ENCODE results near the gene CLEC6A. TPM values are rescaled to one million over a fixed set of nuclear protein-coding genes. Genes with fewer than 3 reads are reported as not detected.
"Not testable (repeated sequence)": the region's sequence is repeated elsewhere in the genome, so short reads cannot be mapped to it uniquely, and the experiment has no call there.

The CLEC6A gene
- not detected in 2 replicates for total RNA-seq (2021)
- percentile 6 among the genes with signal in this experiment for Bru-seq, nascent RNA
- percentile 14 among the genes with signal in this experiment for BruChase-seq, experiment 1, labeled RNA remaining after a 2-hour chase
- percentile 4 among the genes with signal in this experiment for BruChase-seq, experiment 2, labeled RNA remaining after a 6-hour chase
- long read RNA-seq, result 0 reads

GRCh38 chr12:8455727-8456360 lies at the start of gene CLEC6A:
Gene CLEC6A, plus strand, starts transcription at chr12:8455962. Its CDS starts 150 bp downstream, at chr12:8456112.
- CTCF ChIA-PET, result interaction anchor here (0.6 to 0.7 kb wide), 2 partner anchors 565 to 802 kb away, joined by 3 to 4 read pairs; no protein-coding TSS in a partner anchor
- no peaks in the 10 kb centered on the region for H3K9me3 ChIP-seq (ENCODE audit: insufficient read depth, low read depth)
- H4K20me1 ChIP-seq (ENCODE audit: insufficient read depth), result no peaks in the 10 kb centered on the region
- H3K79me2 ChIP-seq (ENCODE audit: low read depth), result no peaks in the 10 kb centered on the region
- H3K27ac ChIP-seq, result no peak within 1 kb of the TSS
- H3K4me2 ChIP-seq, result no peak within 1 kb of the TSS
- H3K4me1 ChIP-seq (replicated peaks; ENCODE audit: insufficient read depth), result no peaks in the 10 kb centered on the region
- H3K36me3 ChIP-seq (ENCODE audit: low read depth), result no peaks in the 10 kb centered on the region
- H3K27me3 ChIP-seq (ENCODE audit: insufficient read depth, low read depth), result peaks cover 14% of the 10 kb centered on the region
- no peak for DNase-seq
- H3K9me2 ChIP-seq (ENCODE audit: insufficient read depth), result no peaks in the 10 kb centered on the region
- no peak for TF ChIP-seq EZH2 (IDR thresholded peaks at IDR 0.05; ENCODE audit: low read depth)
- intact Hi-C loops (cut with micrococcal nuclease; ENCODE audit: unreplicated experiment), result no loop called here
- H3F3A ChIP-seq (ENCODE audit: insufficient read depth, low read depth), result no peaks in the 10 kb centered on the region
- H2AFZ ChIP-seq, result no peak within 1 kb of the TSS; the same call in 1 of the 2 replicates
- H3K4me3 ChIP-seq, result no peak within 1 kb of the TSS
- no TSS peak for BruUV-seq (replicated peaks)
- POLR2A ChIA-PET (ENCODE audit: unreplicated experiment), result no interaction called here

DNA sequence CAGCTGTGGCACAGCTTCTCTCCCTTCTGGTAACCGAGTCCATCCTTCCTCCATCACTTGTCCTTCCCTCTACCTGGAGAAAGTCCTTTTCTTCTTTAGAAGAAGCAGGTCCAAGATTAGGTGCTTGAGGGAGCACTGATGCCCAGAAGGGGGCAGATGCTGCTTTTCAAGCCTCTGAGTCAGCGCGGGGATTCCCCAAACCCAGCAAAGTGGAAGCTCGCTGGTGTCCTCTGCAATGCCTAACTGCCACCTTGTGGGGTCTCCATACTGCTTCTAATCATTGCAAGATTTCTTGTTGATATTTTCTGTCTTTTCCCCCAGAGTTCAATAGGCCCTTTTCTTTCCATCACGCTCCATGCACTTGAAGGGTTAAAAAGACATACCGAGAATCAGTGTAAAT lies 36.2 kb upstream of the CLEC6A start:
- H4K20me1 ChIP-seq (ENCODE audit: insufficient read depth); H3K4me3 ChIP-seq; H3K9me2 ChIP-seq (ENCODE audit: insufficient read depth); BruUV-seq (replicated peaks); POLR2A ChIA-PET (ENCODE audit: unreplicated experiment); H3K4me2 ChIP-seq; H2AFZ ChIP-seq; DNase-seq; H3K27me3 ChIP-seq (ENCODE audit: insufficient read depth, low read depth); H3K9me3 ChIP-seq (ENCODE audit: insufficient read depth, low read depth); H3K27ac ChIP-seq; H3K36me3 ChIP-seq (ENCODE audit: low read depth); H3K4me1 ChIP-seq (replicated peaks; ENCODE audit: insufficient read depth); intact Hi-C loops (cut with micrococcal nuclease; ENCODE audit: unreplicated experiment); H3F3A ChIP-seq (ENCODE audit: insufficient read depth, low read depth); CTCF ChIA-PET; H3K79me2 ChIP-seq (ENCODE audit: low read depth): not testable (repeated sequence)

DNA sequence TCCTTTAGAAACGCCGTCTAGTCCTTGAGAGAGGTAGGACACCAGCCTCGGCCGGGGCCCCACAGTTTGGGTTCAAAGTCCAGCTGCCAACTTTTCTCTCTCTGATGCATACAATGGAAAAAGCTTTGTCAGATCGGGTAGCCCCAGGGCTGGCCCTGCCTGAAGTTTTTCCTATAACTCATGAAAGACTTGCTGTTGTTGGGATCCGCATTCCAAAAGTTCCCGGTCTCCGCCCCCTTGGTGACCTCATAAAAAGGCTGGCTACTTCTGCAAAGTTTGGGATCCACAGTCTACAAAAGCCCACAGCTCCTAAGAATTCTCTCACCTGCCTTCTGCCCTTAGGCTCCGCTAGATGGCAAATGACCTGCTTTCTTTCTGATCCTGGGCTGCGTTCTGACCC lies 35.3 kb upstream of the CLEC6A start:
- DNase-seq, result no peak
- Histone ChIP-seq H3K9me3 (ENCODE audit: insufficient read depth, low read depth) (no peaks in the 10 kb centered on the region), H3K79me2 (ENCODE audit: low read depth) (no peaks in the 10 kb centered on the region), H3K27me3 (ENCODE audit: insufficient read depth, low read depth) (no peaks in the 10 kb centered on the region), H4K20me1 (ENCODE audit: insufficient read depth) (no peaks in the 10 kb centered on the region), H2AFZ (no peak overlapping the region), H3K9me2 (ENCODE audit: insufficient read depth) (no peaks in the 10 kb centered on the region), H3K4me2 (no peak overlapping the region), H3K4me1 (replicated peaks; ENCODE audit: insufficient read depth) (no peaks in the 10 kb centered on the region), H3K36me3 (ENCODE audit: low read depth) (no peaks in the 10 kb centered on the region), H3F3A (ENCODE audit: insufficient read depth, low read depth) (no peaks in the 10 kb centered on the region), H3K27ac (no peak overlapping the region), H3K4me3 (no peak overlapping the region)
- BruUV-seq (replicated peaks), result no TSS peak
- intact Hi-C loops (cut with micrococcal nuclease; ENCODE audit: unreplicated experiment), result no loop called here
- TF ChIP-seq, protein P1, sequence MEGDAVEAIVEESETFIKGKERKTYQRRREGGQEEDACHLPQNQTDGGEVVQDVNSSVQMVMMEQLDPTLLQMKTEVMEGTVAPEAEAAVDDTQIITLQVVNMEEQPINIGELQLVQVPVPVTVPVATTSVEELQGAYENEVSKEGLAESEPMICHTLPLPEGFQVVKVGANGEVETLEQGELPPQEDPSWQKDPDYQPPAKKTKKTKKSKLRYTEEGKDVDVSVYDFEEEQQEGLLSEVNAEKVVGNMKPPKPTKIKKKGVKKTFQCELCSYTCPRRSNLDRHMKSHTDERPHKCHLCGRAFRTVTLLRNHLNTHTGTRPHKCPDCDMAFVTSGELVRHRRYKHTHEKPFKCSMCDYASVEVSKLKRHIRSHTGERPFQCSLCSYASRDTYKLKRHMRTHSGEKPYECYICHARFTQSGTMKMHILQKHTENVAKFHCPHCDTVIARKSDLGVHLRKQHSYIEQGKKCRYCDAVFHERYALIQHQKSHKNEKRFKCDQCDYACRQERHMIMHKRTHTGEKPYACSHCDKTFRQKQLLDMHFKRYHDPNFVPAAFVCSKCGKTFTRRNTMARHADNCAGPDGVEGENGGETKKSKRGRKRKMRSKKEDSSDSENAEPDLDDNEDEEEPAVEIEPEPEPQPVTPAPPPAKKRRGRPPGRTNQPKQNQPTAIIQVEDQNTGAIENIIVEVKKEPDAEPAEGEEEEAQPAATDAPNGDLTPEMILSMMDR (conservative IDR thresholded peaks at IDR 0.05), result no peak
- TF ChIP-seq EZH2 (IDR thresholded peaks at IDR 0.05; ENCODE audit: low read depth), result no peak
- CTCF ChIA-PET, result no interaction called here
- POLR2A ChIA-PET (ENCODE audit: unreplicated experiment), result no interaction called here

DNA sequence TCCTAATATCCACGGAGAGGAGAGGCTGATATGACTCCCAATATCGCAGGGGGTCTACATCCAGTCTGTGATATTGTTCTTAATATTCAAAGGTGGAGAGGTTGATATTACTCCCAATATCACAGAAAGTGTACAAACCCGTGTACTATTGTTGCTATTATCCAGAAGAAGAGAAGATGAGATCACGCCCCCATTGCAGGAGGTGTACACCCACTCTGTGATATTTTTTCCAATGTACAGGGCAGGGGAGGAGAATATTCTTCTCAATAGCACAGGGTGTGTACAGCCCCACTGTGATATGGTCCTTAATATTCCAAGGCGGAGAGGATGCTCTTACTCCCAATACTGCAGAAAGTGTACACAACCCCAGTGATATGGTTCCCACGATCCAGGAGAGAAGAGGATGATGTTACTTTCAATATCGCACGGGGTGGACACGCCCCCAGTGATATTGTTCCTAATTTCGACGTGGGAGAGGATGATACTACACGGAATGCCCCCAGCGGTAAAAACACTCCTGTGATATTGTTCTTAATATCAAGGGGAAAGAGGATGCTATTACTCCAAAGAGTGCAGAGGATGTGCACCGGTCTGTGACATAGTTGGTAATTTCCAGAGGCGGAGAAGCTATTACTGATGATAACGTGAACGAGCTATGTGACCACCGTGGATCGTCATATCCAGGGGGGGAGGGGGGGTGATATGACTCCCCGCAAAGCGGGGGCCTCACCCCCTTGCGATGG lies 11.1 kb upstream of the CLEC6A start:
- BruUV-seq (replicated peaks); POLR2A ChIA-PET (ENCODE audit: unreplicated experiment); H4K20me1 ChIP-seq (ENCODE audit: insufficient read depth); H3K9me2 ChIP-seq (ENCODE audit: insufficient read depth); intact Hi-C loops (cut with micrococcal nuclease; ENCODE audit: unreplicated experiment); H3K4me1 ChIP-seq (replicated peaks; ENCODE audit: insufficient read depth); H3K27me3 ChIP-seq (ENCODE audit: insufficient read depth, low read depth); H2AFZ ChIP-seq; H3K4me3 ChIP-seq; H3K79me2 ChIP-seq (ENCODE audit: low read depth); H3K36me3 ChIP-seq (ENCODE audit: low read depth); H3F3A ChIP-seq (ENCODE audit: insufficient read depth, low read depth); H3K27ac ChIP-seq; H3K9me3 ChIP-seq (ENCODE audit: insufficient read depth, low read depth); CTCF ChIA-PET; H3K4me2 ChIP-seq; DNase-seq: not testable (repeated sequence)

All from PC-9 (cell line).